K562 (cell line): ENCODE data around the gene COPS6. TPM values are rescaled to one million over a fixed set of nuclear protein-coding genes. Genes with fewer than 3 reads are reported as not detected.
A peak's percentile ranks its signal among the peaks of the same experiment; 100 is the strongest.

Source experiments
- CCAR2 ChIP-seq: fragments of 200-400 bp; formaldehyde crosslinking; IDR thresholded peaks from 2 replicates; pipeline ENCODE4 v1.6.1; 2017; ENCODE audit warnings: mild to moderate bottlenecking, low read depth, low read length
- CSDE1 ChIP-seq, 2 experiments: fragments of 450-650 bp; IDR thresholded peaks; 2 replicates each; pipeline ENCODE4 v1.6.1; 2016; ENCODE audit warnings: mild to moderate bottlenecking in 1 of 2
- DMBX1 ChIP-seq: fragments of 250-450 bp; sonication (Bioruptor Pico); IDR thresholded peaks from 2 replicates; pipeline ENCODE4 v1.8.0; 2022; ENCODE audit warnings: inconsistent platforms, mild to moderate bottlenecking, moderate library complexity, borderline replicate concordance
- DNMT1 ChIP-seq: fragments of 450-650 bp; IDR thresholded peaks from 2 replicates; pipeline ENCODE4 v1.6.1; 2016; ENCODE audit warnings: antibody characterized with exemption, mild to moderate bottlenecking
- MITF ChIP-seq: IDR thresholded peaks from 2 replicates; pipeline ENCODE4 v1.6.1; 2014; ENCODE audit warnings: antibody characterized with exemption
- MTA1 ChIP-seq: fragments of 450-650 bp; IDR thresholded peaks from 2 replicates; pipeline ENCODE4 v1.6.1; 2017; ENCODE audit warnings: borderline replicate concordance
- MTF1 ChIP-seq: fragments of 250-450 bp; sonication (Bioruptor Pico); IDR thresholded peaks from 2 replicates; pipeline ENCODE4 v1.9.0; 2021; ENCODE audit warnings: moderate library complexity, mild to moderate bottlenecking, inconsistent platforms, borderline replicate concordance
- PCBP1 ChIP-seq: fragments of 200-400 bp; formaldehyde crosslinking; IDR thresholded peaks from 2 replicates; pipeline ENCODE4 v1.6.1; 2018; ENCODE audit warnings: mild to moderate bottlenecking, low read depth, low read length; ENCODE audit not compliant: poor library complexity, severe bottlenecking
- PURB ChIP-seq: sonication (generic); formaldehyde crosslinking; IDR thresholded peaks from 2 replicates; pipeline ENCODE4 v1.9.0; 2021; ENCODE audit warnings: low read depth, mild to moderate bottlenecking, missing genetic modification reagents
- RBM15 ChIP-seq: fragments of 200-400 bp; formaldehyde crosslinking; IDR thresholded peaks from 2 replicates; pipeline ENCODE4 v1.6.1; 2018; ENCODE audit warnings: mild to moderate bottlenecking, low read length, moderate library complexity; ENCODE audit not compliant: insufficient read depth
- RBM39 ChIP-seq: fragments of 200-400 bp; formaldehyde crosslinking; optimal IDR thresholded peaks from 2 replicates; pipeline ENCODE3; 2018; ENCODE audit warnings: low read depth, low read length
- SMAD1 ChIP-seq: fragments of 150-350 bp; IDR thresholded peaks from 2 replicates; pipeline ENCODE4 v1.6.1; 2014; ENCODE audit warnings: low read length, low read depth; ENCODE audit not compliant: partially characterized antibody
- TCF3 ChIP-seq: sonication (generic); formaldehyde crosslinking; IDR thresholded peaks from 2 replicates; pipeline ENCODE4 v1.4.0; 2020; ENCODE audit warnings: mild to moderate bottlenecking, missing genetic modification reagents
- ZNF133 ChIP-seq: fragments of 250-450 bp; sonication (Bioruptor Pico); IDR thresholded peaks from 2 replicates; pipeline ENCODE4 v1.4.0; 2020; ENCODE audit warnings: mild to moderate bottlenecking
- ZNF395 ChIP-seq: fragments of 200-800 bp; sonication (Bioruptor generic); IDR thresholded peaks from 2 replicates; pipeline ENCODE4 v1.6.1; 2017; ENCODE audit warnings: missing genetic modification characterization, missing compliant biosample characterization
- ZNF408 ChIP-seq: fragments of 250-450 bp; sonication (Bioruptor Pico); IDR thresholded peaks from 2 replicates; pipeline ENCODE4 v1.4.0; 2020; ENCODE audit warnings: low read depth, mild to moderate bottlenecking, moderate library complexity
- polyA plus RNA-seq, 8 experiments: library from polyadenylated mRNA; depleted of rRNA in 4 of 8; stranded (reverse) in 5 of 8; unstranded in 3 of 8; fragments of >200 nt; fragmentation: Nextera tagmentation in 2 of 8; fragmentation: Illumina TruSeq in 1 of 8; extraction: Ambion mirVana in 2 of 8; extraction: Trizol in 1 of 8; gene quantifications; 2 replicates each; pipeline versions ENCODE4 v1.2.1 to v1.2.3, GENCODE V29; 2011 to 2014; ENCODE audit warnings: inconsistent platforms in 1 of 8, missing spikeins in 1 of 8
- total RNA-seq, 7 experiments: library from RNA; depleted of rRNA in 6 of 7; stranded (reverse); fragments of >200 nt in 6 of 7; fragmentation: Illumina TruSeq in 2 of 7; extraction: Trizol in 2 of 7; gene quantifications; 2 replicates each; pipeline versions ENCODE4 v1.2.1 to v1.2.3, GENCODE V29; 2011 to 2021; ENCODE audit warnings: low replicate concordance in 1 of 7
- TF ChIP-seq, protein P1 (sequence below): fragments of 250-450 bp; sonication (Bioruptor Pico); IDR thresholded peaks from 2 replicates; pipeline ENCODE4 v1.8.0; 2022; ENCODE audit warnings: moderate library complexity, mild to moderate bottlenecking, inconsistent platforms
- TF ChIP-seq, protein P2 (sequence below): sonication (generic); formaldehyde crosslinking; IDR thresholded peaks from 2 replicates; pipeline ENCODE4 v1.8.1; 2023; ENCODE audit warnings: mild to moderate bottlenecking, missing genetic modification reagents, moderate library complexity
- TF ChIP-seq, protein P3 (sequence below): fragments of 250-450 bp; sonication (Bioruptor Pico); IDR thresholded peaks from 2 replicates; pipeline ENCODE4 v1.8.0; 2022; ENCODE audit warnings: moderate library complexity, mild to moderate bottlenecking, inconsistent platforms
- TF ChIP-seq, protein P4 (sequence below), 2 experiments: fragments of 450-650 bp; IDR thresholded peaks; 2 replicates each; pipeline ENCODE4 v1.6.1; 2016

The COPS6 gene
- total and polyA plus RNA-seq, 9 of the 15 experiments (the other 6 are each of a cell fraction or from before 2014, with no cell fraction given) = 63.0 to 331 (median 168) TPM

DNA sequence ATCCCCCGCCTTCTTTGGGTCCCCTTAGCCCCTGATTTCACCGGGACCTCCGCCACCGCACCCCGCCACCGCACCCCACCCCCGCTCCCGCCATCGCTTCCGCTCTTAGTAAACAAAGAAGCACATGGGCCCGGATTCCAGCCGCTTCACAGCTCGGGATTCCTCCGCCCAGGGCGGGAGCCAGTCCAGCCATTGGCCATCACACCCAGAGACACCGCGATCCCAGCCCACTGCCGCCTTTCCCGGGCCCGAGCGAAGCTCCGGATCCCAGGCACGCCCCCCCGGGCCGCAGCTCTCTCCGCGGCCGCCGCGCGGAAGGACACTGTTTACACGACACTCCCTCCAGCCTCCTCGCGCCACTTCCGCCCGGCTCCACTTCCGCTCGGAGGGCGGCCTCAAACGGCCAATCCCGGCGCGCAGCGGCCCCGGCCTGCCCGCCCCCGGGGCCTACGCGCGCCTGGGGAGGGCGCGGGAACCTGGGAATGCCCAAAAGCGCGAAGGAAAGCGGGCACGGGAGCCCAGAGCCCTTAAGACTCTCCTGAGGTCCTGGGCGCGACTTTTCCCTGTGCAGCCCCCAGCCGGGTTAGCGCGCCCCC, 11.7 kb downstream of the COPS6 start (continued):
- no peak for TF ChIP-seq CCAR2
- TF ChIP-seq, protein P1, sequence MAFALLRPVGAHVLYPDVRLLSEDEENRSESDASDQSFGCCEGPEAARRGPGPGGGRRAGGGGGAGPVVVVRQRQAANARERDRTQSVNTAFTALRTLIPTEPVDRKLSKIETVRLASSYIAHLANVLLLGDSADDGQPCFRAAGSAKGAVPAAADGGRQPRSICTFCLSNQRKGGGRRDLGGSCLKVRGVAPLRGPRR (CRISPR knock-in tag) = no peak
- TF ChIP-seq, protein P2, sequence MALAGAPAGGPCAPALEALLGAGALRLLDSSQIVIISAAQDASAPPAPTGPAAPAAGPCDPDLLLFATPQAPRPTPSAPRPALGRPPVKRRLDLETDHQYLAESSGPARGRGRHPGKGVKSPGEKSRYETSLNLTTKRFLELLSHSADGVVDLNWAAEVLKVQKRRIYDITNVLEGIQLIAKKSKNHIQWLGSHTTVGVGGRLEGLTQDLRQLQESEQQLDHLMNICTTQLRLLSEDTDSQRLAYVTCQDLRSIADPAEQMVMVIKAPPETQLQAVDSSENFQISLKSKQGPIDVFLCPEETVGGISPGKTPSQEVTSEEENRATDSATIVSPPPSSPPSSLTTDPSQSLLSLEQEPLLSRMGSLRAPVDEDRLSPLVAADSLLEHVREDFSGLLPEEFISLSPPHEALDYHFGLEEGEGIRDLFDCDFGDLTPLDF = no peak
- TF ChIP-seq RBM39 = no peak
- TF ChIP-seq TCF3 = no peak
- TF ChIP-seq MTA1 = no peak
- TF ChIP-seq ZNF395 (CRISPR knock-in tag) = no peak
- TF ChIP-seq MITF = 0 out of 2 replicates have a peak, but pooled peaks have one; percentile 51
- TF ChIP-seq RBM15 = 0 out of 2 replicates have a peak, but pooled peaks have one; percentile 54
- TF ChIP-seq DNMT1 = no peak
- TF ChIP-seq, protein P3, sequence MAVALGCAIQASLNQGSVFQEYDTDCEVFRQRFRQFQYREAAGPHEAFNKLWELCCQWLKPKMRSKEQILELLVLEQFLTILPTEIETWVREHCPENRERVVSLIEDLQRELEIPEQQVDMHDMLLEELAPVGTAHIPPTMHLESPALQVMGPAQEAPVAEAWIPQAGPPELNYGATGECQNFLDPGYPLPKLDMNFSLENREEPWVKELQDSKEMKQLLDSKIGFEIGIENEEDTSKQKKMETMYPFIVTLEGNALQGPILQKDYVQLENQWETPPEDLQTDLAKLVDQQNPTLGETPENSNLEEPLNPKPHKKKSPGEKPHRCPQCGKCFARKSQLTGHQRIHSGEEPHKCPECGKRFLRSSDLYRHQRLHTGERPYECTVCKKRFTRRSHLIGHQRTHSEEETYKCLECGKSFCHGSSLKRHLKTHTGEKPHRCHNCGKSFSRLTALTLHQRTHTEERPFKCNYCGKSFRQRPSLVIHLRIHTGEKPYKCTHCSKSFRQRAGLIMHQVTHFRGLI (CRISPR knock-in tag) = no peak
- no peak for TF ChIP-seq ZNF133 (CRISPR knock-in tag)
- peak; percentile 99 for TF ChIP-seq PCBP1
- TF ChIP-seq ZNF408 (CRISPR knock-in tag) = no peak
- no peak for TF ChIP-seq SMAD1
- no peak for TF ChIP-seq DMBX1 (CRISPR knock-in tag)
- no peak for TF ChIP-seq PURB
- no peak for TF ChIP-seq MTF1 (CRISPR knock-in tag)
- TF ChIP-seq, protein P4, sequence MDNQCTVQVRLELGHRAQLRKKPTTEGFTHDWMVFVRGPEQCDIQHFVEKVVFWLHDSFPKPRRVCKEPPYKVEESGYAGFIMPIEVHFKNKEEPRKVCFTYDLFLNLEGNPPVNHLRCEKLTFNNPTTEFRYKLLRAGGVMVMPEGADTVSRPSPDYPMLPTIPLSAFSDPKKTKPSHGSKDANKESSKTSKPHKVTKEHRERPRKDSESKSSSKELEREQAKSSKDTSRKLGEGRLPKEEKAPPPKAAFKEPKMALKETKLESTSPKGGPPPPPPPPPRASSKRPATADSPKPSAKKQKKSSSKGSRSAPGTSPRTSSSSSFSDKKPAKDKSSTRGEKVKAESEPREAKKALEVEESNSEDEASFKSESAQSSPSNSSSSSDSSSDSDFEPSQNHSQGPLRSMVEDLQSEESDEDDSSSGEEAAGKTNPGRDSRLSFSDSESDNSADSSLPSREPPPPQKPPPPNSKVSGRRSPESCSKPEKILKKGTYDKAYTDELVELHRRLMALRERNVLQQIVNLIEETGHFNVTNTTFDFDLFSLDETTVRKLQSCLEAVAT (IDR thresholded peaks at IDR 0.05) = peak in 1 of 2 experiments; percentile 75; a peak in 2 of 4 replicates
- TF ChIP-seq CSDE1 (IDR thresholded peaks at IDR 0.05) = no peak
